Testis (tissue), 3 donors: ENCODE results near the gene ANKRD9. TPM values are rescaled to one million over a fixed set of nuclear protein-coding genes. Genes with fewer than 3 reads are reported as not detected.

Source experiments
- DNase-seq: peaks from one replicate; pipeline ENCODE4 v3.0.0-alpha.2; 2019
- H3K27ac ChIP-seq, 2 donors: fragments of 200-600 bp; sonication (generic); one replicate each; pipeline ENCODE4 v1.5.1; 2019
- H3K27me3 ChIP-seq: fragments of 200-600 bp; sonication (generic); one replicate; pipeline ENCODE4 v1.5.1; 2019
- H3K36me3 ChIP-seq: fragments of 200-600 bp; sonication (generic); one replicate; pipeline ENCODE4 v1.5.1; 2017; ENCODE audit warnings: low read depth; ENCODE audit errors: missing control alignments
- H3K4me1 ChIP-seq: fragments of 200-600 bp; sonication (generic); one replicate; pipeline ENCODE4 v1.5.1; 2019
- H3K4me3 ChIP-seq, 2 donors: fragments of 200-600 bp; sonication (generic); one replicate each; pipeline ENCODE4 v1.5.1; 2017 to 2019
- H3K9me3 ChIP-seq: fragments of 200-600 bp; sonication (generic); one replicate; pipeline ENCODE4 v1.5.1; 2017
- CTCF ChIP-seq, 3 experiments: fragments of 450-650 bp in 2 of 3; fragments of 200-600 bp in 1 of 3; sonication (generic) in 1 of 3; IDR thresholded peaks; one replicate each; pipeline ENCODE4 v1.5.1; 2016 to 2019; ENCODE audit warnings: antibody characterized with exemption in 3 of 3, mild to moderate bottlenecking in 2 of 3, moderate library complexity in 1 of 3
- POLR2A ChIP-seq: fragments of 450-650 bp; IDR thresholded peaks from one replicate; pipeline ENCODE4 v1.6.1; 2017; ENCODE audit warnings: antibody characterized with exemption, mild to moderate bottlenecking, moderate library complexity
- WGBS, 2 donors: methylation state at CpG; one replicate each; pipeline ENCODE4 v1.1.5; 2018; 5-methylcytosine and 5-hydroxymethylcytosine counted together
- intact Hi-C: fragments of 100-400 bp; cut with DNase I; formaldehyde crosslinking; loops from one replicate; pipeline ENCODE4 v1.15.1; 2023; ENCODE audit warnings: low total_unique reads
- polyA plus RNA-seq: library from polyadenylated mRNA; stranded (reverse); fragments of 350-450 nt; fragmentation: Illumina TruSeq; extraction: RNeasy Lipid Tissue Mini Kit (QIAGEN cat#74804); gene quantifications from one replicate; pipeline ENCODE4 v1.2.3, GENCODE V29; 2014; ENCODE audit warnings: low read depth, low replicate concordance; ENCODE audit not compliant: insufficient read depth
- total RNA-seq, 2 donors: library from RNA; depleted of rRNA; stranded (reverse); fragments of >200 nt; gene quantifications; one replicate each; pipeline ENCODE4 v1.2.3, GENCODE V29; 2016

ANKRD9 gene
- total and polyA plus RNA-seq, 3 donors from 2014 or later, result 21.0 to 153 (median 88.7) TPM

- 2 to 41% methylated on average over 8 to 31 of the region's 110 CpGs for WGBS, 2 donors
- Histone ChIP-seq H3K36me3 (no peaks in the 10 kb centered on the region), H3K9me3 (no peaks in the 10 kb centered on the region), H3K27me3 (no peaks in the 10 kb centered on the region), H3K4me3 (peak overlapping the region; percentile 63 to 64), H3K27ac (peak overlapping the region; percentile 80 to 89), H3K4me1 (peaks cover 9% of the 10 kb centered on the region)
- no peak for TF ChIP-seq POLR2A
- intact Hi-C loops, result no loop called here
- peak; percentile 65 for DNase-seq
These were observed 516 bp downstream of the ANKRD9 start for GRCh38 chr14:102508774-102509745.

- H3K27me3 ChIP-seq, result no peaks in the 10 kb centered on the region
- TF ChIP-seq CTCF (IDR thresholded peaks at IDR 0.05), result no peak
- no peak for TF ChIP-seq POLR2A
- 27 to 34% methylated on average over 3 to 14 of the region's 14 CpGs for WGBS, 2 donors
- peak overlapping the region; percentile 80 to 89 for H3K27ac ChIP-seq
- H3K4me1 ChIP-seq, result peaks cover 13% of the 10 kb centered on the region
- H3K9me3 ChIP-seq, result no peaks in the 10 kb centered on the region
- H3K4me3 ChIP-seq, result peak overlapping the region in 1 of 2 donors; percentile 63
- no peaks in the 10 kb centered on the region for H3K36me3 ChIP-seq
- no peak for DNase-seq
- intact Hi-C loops, result no loop called here
These were observed 1.2 kb downstream of the ANKRD9 start for GRCh38 chr14:102508410-102508773.

- TF ChIP-seq CTCF (IDR thresholded peaks at IDR 0.05) (no peak), POLR2A (no peak)
- Histone ChIP-seq H3K27ac (peak overlapping the region; percentile 80 to 89), H3K9me3 (no peaks in the 10 kb centered on the region), H3K4me3 (peak overlapping the region; percentile 31 to 36), H3K36me3 (no peaks in the 10 kb centered on the region), H3K27me3 (no peaks in the 10 kb centered on the region), H3K4me1 (peaks cover 13% of the 10 kb centered on the region)
- no peak for DNase-seq
- intact Hi-C loops, result no loop called here
- WGBS, 2 donors, result 85 to 89% methylated on average over 7 to 21 of the region's 21 CpGs
These were observed 1.7 kb downstream of the ANKRD9 start for GRCh38 chr14:102507857-102508312.

- peak; percentile 85 for DNase-seq
- H3K36me3 ChIP-seq, result no peaks in the 10 kb centered on the region
- TF ChIP-seq POLR2A (no peak), CTCF (IDR thresholded peaks at IDR 0.05) (peak in 1 of 3 experiments; percentile 6)
These were observed 2.3 kb downstream of the ANKRD9 start for GRCh38 chr14:102507081-102507856.

GRCh38 chr14:102506626-102506925 is 3.0 kb downstream of the ANKRD9 start:
- intact Hi-C loops, result no loop called here
- peak overlapping the region; percentile 34 to 36 for H3K4me3 ChIP-seq
- no peaks in the 10 kb centered on the region for H3K36me3 ChIP-seq
- DNase-seq, result no peak
- TF ChIP-seq POLR2A (no peak), CTCF (IDR thresholded peaks at IDR 0.05) (no peak)
- H3K9me3 ChIP-seq, result no peaks in the 10 kb centered on the region
- H3K27ac ChIP-seq, result no peak overlapping the region
- 62 to 83% methylated on average over 11 of the region's 11 CpGs for WGBS, 2 donors
- peaks cover 13% of the 10 kb centered on the region for H3K4me1 ChIP-seq
- no peaks in the 10 kb centered on the region for H3K27me3 ChIP-seq

More at GRCh38 chr14:102507081-102507856, 2.3 kb downstream of the ANKRD9 start:
- peak overlapping the region; percentile 34 to 36 for H3K4me3 ChIP-seq
- H3K27me3 ChIP-seq, result no peaks in the 10 kb centered on the region
- WGBS, 2 donors, result 81 to 83% methylated on average over 70 to 104 of the region's 115 CpGs
- H3K27ac ChIP-seq, result no peak overlapping the region
- peaks cover 13% of the 10 kb centered on the region for H3K4me1 ChIP-seq
- intact Hi-C loops, result no loop called here
- H3K9me3 ChIP-seq, result no peaks in the 10 kb centered on the region
